ENCODE results near the gene JAG2. TPM values are rescaled to one million over a fixed set of nuclear protein-coding genes. Genes with fewer than 3 reads are reported as not detected.
"Not testable (repeated sequence)": the region's sequence is repeated elsewhere in the genome, so short reads cannot be mapped to it uniquely, and the experiment has no call there.

The JAG2 gene
- total RNA-seq, 2 experiments from 2014 or later: 0.76 to 3.2 TPM

GRCh38 chr14:105120056-105120455 is 48.5 kb downstream of the JAG2 start:
- CTCF ChIA-PET: no interaction called here
- Mint-ChIP-seq H3K27ac (no peak overlapping the region), H3K4me1 (peaks cover 3% of the 10 kb centered on the region), H3K4me3 (no peak overlapping the region), H3K36me3 (no peaks in the 10 kb centered on the region), H3K27me3 (peaks cover 31% of the 10 kb centered on the region), H3K9me3 (ENCODE audit: low read depth) (peaks cover 12% of the 10 kb centered on the region)
- no peak for ATAC-seq
- no peak for DNase-seq

GRCh38 chr14:105119408-105120025 is 49.1 kb downstream of the JAG2 start:
- no peak for ATAC-seq
- H3K9me3 Mint-ChIP-seq (ENCODE audit: low read depth): peaks cover 12% of the 10 kb centered on the region
- no peak overlapping the region for H3K4me3 Mint-ChIP-seq
- CTCF ChIA-PET: no interaction called here
- no peaks in the 10 kb centered on the region for H3K36me3 Mint-ChIP-seq
- peaks cover 2% of the 10 kb centered on the region for H3K4me1 Mint-ChIP-seq
- no peak for DNase-seq
- no peak overlapping the region for H3K27ac Mint-ChIP-seq
- peaks cover 27% of the 10 kb centered on the region for H3K27me3 Mint-ChIP-seq

GRCh38 chr14:105118646-105119407 is 49.7 kb downstream of the JAG2 start:
- Mint-ChIP-seq H3K27ac (no peak overlapping the region), H3K9me3 (ENCODE audit: low read depth) (peaks cover 12% of the 10 kb centered on the region), H3K27me3 (peaks cover 22% of the 10 kb centered on the region), H3K4me3 (no peak overlapping the region), H3K36me3 (no peaks in the 10 kb centered on the region), H3K4me1 (no peaks in the 10 kb centered on the region)
- ATAC-seq: no peak
- CTCF ChIA-PET: no interaction called here
- DNase-seq: no peak

- Mint-ChIP-seq H3K27me3 (peaks cover 17% of the 10 kb centered on the region), H3K4me3 (no peak overlapping the region), H3K27ac (no peak overlapping the region), H3K9me3 (ENCODE audit: low read depth) (peaks cover 12% of the 10 kb centered on the region), H3K36me3 (no peaks in the 10 kb centered on the region), H3K4me1 (no peaks in the 10 kb centered on the region)
- CTCF ChIA-PET: interaction anchor here (2.0 kb wide), 1 partner anchor 28 kb away, joined by 4 read pairs; no protein-coding TSS in a partner anchor
- DNase-seq (no peak), ATAC-seq (no peak)
Measured at GRCh38 chr14:105117710-105118385, 50.7 kb downstream of the JAG2 start.

GRCh38 chr14:105117257-105117646 is 51.3 kb downstream of the JAG2 start:
- CTCF ChIA-PET: interaction anchor here (2.0 kb wide), 1 partner anchor 27 kb away, joined by 4 read pairs; no protein-coding TSS in a partner anchor
- ATAC-seq (no peak), DNase-seq (no peak)
- H3K27me3 Mint-ChIP-seq: peaks cover 16% of the 10 kb centered on the region
- no peak overlapping the region for H3K27ac Mint-ChIP-seq
- no peaks in the 10 kb centered on the region for H3K4me1 Mint-ChIP-seq
- peaks cover 11% of the 10 kb centered on the region for H3K9me3 Mint-ChIP-seq (ENCODE audit: low read depth)
- H3K36me3 Mint-ChIP-seq: no peaks in the 10 kb centered on the region
- H3K4me3 Mint-ChIP-seq: no peak overlapping the region

GRCh38 chr14:105116451-105117256 is 51.9 kb downstream of the JAG2 start:
- Mint-ChIP-seq H3K27ac (no peak overlapping the region), H3K9me3 (ENCODE audit: low read depth) (peaks cover 6% of the 10 kb centered on the region), H3K4me3 (no peak overlapping the region), H3K27me3 (peaks cover 14% of the 10 kb centered on the region), H3K36me3 (no peaks in the 10 kb centered on the region), H3K4me1 (no peaks in the 10 kb centered on the region)
- no peak for ATAC-seq
- CTCF ChIA-PET: interaction anchor here (2.0 kb wide), 1 partner anchor 26 kb away, joined by 4 read pairs; no protein-coding TSS in a partner anchor
- no peak for DNase-seq

GRCh38 chr14:105109243-105109642 is 59.3 kb downstream of the JAG2 start:
- CTCF ChIA-PET; H3K9me3 Mint-ChIP-seq (ENCODE audit: low read depth); H3K27ac Mint-ChIP-seq; H3K4me3 Mint-ChIP-seq; DNase-seq; H3K4me1 Mint-ChIP-seq; ATAC-seq; H3K36me3 Mint-ChIP-seq: not testable (repeated sequence)
- H3K27me3 Mint-ChIP-seq: peaks cover 29% of the 10 kb centered on the region

GRCh38 chr14:105108516-105108864 is 60.1 kb downstream of the JAG2 start:
- CTCF ChIA-PET: interaction anchor here (1.0 to 1.6 kb wide), 2 partner anchors 10 to 18 kb away, joined by 3 to 7 read pairs; no protein-coding TSS in a partner anchor
- H3K4me1 Mint-ChIP-seq: no peaks in the 10 kb centered on the region
- no peaks in the 10 kb centered on the region for H3K36me3 Mint-ChIP-seq
- DNase-seq: no peak
- no peaks in the 10 kb centered on the region for H3K9me3 Mint-ChIP-seq (ENCODE audit: low read depth)
- no peak overlapping the region for H3K27ac Mint-ChIP-seq
- no peak for ATAC-seq
- no peak overlapping the region for H3K4me3 Mint-ChIP-seq
- H3K27me3 Mint-ChIP-seq: peaks cover 36% of the 10 kb centered on the region

- Mint-ChIP-seq H3K36me3 (no peaks in the 10 kb centered on the region), H3K4me1 (no peaks in the 10 kb centered on the region), H3K27ac (no peak overlapping the region), H3K4me3 (no peak overlapping the region), H3K9me3 (ENCODE audit: low read depth) (no peaks in the 10 kb centered on the region), H3K27me3 (peaks cover 40% of the 10 kb centered on the region)
- ATAC-seq (no peak), DNase-seq (no peak)
- CTCF ChIA-PET: interaction anchor here (0.7 to 1.6 kb wide), 3 partner anchors 10 to 302 kb away, joined by 3 to 7 read pairs (median 3); no protein-coding TSS in a partner anchor
Measured at GRCh38 chr14:105107781-105108515, 60.6 kb downstream of the JAG2 start.

GRCh38 chr14:105107351-105107750 is 61.2 kb downstream of the JAG2 start:
- CTCF ChIA-PET: interaction anchor here (0.7 to 1.6 kb wide), 3 partner anchors 9 to 302 kb away, joined by 3 to 7 read pairs (median 3); no protein-coding TSS in a partner anchor
- peaks cover 44% of the 10 kb centered on the region for H3K27me3 Mint-ChIP-seq
- ATAC-seq (no peak), DNase-seq (no peak)
- no peak overlapping the region for H3K27ac Mint-ChIP-seq
- no peak overlapping the region for H3K4me3 Mint-ChIP-seq
- no peaks in the 10 kb centered on the region for H3K9me3 Mint-ChIP-seq (ENCODE audit: low read depth)
- H3K36me3 Mint-ChIP-seq: no peaks in the 10 kb centered on the region
- no peaks in the 10 kb centered on the region for H3K4me1 Mint-ChIP-seq

- Mint-ChIP-seq H3K4me3 (no peak overlapping the region), H3K27ac (no peak overlapping the region), H3K27me3 (peaks cover 49% of the 10 kb centered on the region), H3K4me1 (no peaks in the 10 kb centered on the region), H3K9me3 (ENCODE audit: low read depth) (no peaks in the 10 kb centered on the region), H3K36me3 (no peaks in the 10 kb centered on the region)
- no peak for DNase-seq
- CTCF ChIA-PET: no interaction called here
- ATAC-seq: no peak
Measured at GRCh38 chr14:105105158-105105557, 63.4 kb downstream of the JAG2 start.

- Mint-ChIP-seq H3K36me3 (no peaks in the 10 kb centered on the region), H3K27ac (no peak overlapping the region), H3K4me3 (no peak overlapping the region), H3K4me1 (no peaks in the 10 kb centered on the region), H3K27me3 (peaks cover 47% of the 10 kb centered on the region), H3K9me3 (ENCODE audit: low read depth) (no peaks in the 10 kb centered on the region)
- CTCF ChIA-PET: interaction anchor here (1.6 kb wide), 1 partner anchor 13 kb away, joined by 9 read pairs; no protein-coding TSS in a partner anchor
- DNase-seq (no peak), ATAC-seq (no peak)
Measured at GRCh38 chr14:105102893-105103292, 65.7 kb downstream of the JAG2 start.
